Panc1 (cell line): ENCODE measurements around the gene ARHGAP6.

Source experiments
- SIN3A ChIP-seq: IDR thresholded peaks from 2 replicates; pipeline ENCODE4 v1.6.1; 2012; ENCODE audit warnings: low read depth, mild to moderate bottlenecking, low read length, moderate library complexity, borderline replicate concordance; ENCODE audit not compliant: insufficient read depth
- TCF7L2 ChIP-seq: IDR thresholded peaks from 2 replicates; pipeline ENCODE4 v1.6.1; 2011; ENCODE audit warnings: mild to moderate bottlenecking, low read depth, low read length, inconsistent platforms
- TF ChIP-seq, protein P1 (sequence below): fragments of 450-650 bp; IDR thresholded peaks from 2 replicates; pipeline ENCODE4 v1.5.1; 2017; ENCODE audit warnings: mild to moderate bottlenecking
- TF ChIP-seq, protein P2 (sequence below), 2 experiments: IDR thresholded peaks; 2 replicates each; pipeline ENCODE4 v1.6.1; 2011 to 2012; ENCODE audit warnings: low read depth in 2 of 2, control low read depth in 1 of 2, low read length in 1 of 2, mild to moderate bottlenecking in 1 of 2, moderate library complexity in 1 of 2; ENCODE audit not compliant: insufficient read depth in 1 of 2

DNA sequence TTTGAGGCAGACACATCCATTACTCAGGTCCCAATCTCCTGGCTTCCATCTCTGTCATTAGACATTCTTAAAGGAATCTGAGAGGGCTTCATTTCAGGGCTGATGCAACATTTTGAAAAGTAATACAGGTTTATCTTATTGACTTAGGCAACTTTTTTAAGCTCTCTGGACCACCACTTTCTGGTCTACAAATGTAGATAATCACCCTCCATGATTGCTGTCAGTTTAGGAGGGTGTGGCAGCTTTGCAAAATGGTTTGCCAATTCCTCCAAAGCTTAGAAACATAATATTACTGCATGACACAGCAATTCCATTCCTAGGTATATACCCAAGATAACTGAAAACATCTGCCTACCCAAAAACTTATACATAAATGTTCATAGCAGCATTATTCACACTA, 77.6 kb downstream of the ARHGAP6 start:
- TF ChIP-seq, protein P1, sequence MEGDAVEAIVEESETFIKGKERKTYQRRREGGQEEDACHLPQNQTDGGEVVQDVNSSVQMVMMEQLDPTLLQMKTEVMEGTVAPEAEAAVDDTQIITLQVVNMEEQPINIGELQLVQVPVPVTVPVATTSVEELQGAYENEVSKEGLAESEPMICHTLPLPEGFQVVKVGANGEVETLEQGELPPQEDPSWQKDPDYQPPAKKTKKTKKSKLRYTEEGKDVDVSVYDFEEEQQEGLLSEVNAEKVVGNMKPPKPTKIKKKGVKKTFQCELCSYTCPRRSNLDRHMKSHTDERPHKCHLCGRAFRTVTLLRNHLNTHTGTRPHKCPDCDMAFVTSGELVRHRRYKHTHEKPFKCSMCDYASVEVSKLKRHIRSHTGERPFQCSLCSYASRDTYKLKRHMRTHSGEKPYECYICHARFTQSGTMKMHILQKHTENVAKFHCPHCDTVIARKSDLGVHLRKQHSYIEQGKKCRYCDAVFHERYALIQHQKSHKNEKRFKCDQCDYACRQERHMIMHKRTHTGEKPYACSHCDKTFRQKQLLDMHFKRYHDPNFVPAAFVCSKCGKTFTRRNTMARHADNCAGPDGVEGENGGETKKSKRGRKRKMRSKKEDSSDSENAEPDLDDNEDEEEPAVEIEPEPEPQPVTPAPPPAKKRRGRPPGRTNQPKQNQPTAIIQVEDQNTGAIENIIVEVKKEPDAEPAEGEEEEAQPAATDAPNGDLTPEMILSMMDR = no peak
- TF ChIP-seq SIN3A = no peak
- TF ChIP-seq, protein P2, sequence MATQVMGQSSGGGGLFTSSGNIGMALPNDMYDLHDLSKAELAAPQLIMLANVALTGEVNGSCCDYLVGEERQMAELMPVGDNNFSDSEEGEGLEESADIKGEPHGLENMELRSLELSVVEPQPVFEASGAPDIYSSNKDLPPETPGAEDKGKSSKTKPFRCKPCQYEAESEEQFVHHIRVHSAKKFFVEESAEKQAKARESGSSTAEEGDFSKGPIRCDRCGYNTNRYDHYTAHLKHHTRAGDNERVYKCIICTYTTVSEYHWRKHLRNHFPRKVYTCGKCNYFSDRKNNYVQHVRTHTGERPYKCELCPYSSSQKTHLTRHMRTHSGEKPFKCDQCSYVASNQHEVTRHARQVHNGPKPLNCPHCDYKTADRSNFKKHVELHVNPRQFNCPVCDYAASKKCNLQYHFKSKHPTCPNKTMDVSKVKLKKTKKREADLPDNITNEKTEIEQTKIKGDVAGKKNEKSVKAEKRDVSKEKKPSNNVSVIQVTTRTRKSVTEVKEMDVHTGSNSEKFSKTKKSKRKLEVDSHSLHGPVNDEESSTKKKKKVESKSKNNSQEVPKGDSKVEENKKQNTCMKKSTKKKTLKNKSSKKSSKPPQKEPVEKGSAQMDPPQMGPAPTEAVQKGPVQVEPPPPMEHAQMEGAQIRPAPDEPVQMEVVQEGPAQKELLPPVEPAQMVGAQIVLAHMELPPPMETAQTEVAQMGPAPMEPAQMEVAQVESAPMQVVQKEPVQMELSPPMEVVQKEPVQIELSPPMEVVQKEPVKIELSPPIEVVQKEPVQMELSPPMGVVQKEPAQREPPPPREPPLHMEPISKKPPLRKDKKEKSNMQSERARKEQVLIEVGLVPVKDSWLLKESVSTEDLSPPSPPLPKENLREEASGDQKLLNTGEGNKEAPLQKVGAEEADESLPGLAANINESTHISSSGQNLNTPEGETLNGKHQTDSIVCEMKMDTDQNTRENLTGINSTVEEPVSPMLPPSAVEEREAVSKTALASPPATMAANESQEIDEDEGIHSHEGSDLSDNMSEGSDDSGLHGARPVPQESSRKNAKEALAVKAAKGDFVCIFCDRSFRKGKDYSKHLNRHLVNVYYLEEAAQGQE (IDR thresholded peaks at IDR 0.05; ENCODE audit: insufficient read depth in 1 of 2, low read depth in 2 of 2, low read length in 1 of 2) = no peak
- no peak for TF ChIP-seq TCF7L2
